Brain pericyte (primary cell): ENCODE data around the gene SYAP1.
A peak's percentile ranks its signal among the peaks of the same experiment; 100 is the strongest.
"Not testable (repeated sequence)": the region's sequence is repeated elsewhere in the genome, so short reads cannot be mapped to it uniquely, and the experiment has no call there.

Experiments used
- DNase-seq: peaks from one replicate; pipeline ENCODE4 v3.0.0-alpha.2; 2012; ENCODE audit warnings: low read depth, low spot score

Gene SYAP1

GRCh38 chrX:16722481-16722880, 3.1 kb downstream of the SYAP1 start:
- DNase-seq = no peak

- no peak for DNase-seq
These were observed 5.7 kb downstream of the SYAP1 start for GRCh38 chrX:16725072-16725471.

DNA sequence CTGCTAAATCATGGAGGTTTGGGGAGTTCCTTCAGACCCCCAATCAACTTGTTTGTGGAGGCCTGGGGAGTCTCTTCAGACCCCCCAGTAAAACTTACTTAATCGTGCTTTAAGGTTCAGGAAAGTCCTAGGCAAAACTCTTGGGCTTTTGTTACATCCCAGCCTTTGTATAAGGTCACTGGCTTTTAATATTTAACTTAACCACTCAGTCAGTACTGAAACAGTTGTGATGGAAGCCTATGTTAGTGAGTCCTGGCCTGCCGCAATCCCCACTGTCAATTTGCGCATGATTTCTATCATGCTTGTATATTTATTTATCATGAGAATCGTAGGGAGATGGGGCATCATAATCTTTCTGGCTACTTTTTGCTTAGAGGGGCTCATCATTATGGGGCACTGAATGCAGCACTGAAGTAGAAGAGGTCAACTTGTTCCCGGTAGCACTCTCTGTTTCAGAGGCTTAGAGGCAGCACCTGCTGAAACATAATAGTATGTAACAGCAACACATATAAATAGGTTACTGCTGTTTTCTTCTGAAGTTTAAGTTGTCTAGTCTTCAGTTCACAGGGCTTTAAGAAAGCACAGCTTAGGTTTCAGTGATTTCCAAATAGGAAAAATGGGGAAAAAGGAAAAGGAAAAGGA, 7.1 kb downstream of the SYAP1 start:
- not testable (repeated sequence) for DNase-seq

DNA sequence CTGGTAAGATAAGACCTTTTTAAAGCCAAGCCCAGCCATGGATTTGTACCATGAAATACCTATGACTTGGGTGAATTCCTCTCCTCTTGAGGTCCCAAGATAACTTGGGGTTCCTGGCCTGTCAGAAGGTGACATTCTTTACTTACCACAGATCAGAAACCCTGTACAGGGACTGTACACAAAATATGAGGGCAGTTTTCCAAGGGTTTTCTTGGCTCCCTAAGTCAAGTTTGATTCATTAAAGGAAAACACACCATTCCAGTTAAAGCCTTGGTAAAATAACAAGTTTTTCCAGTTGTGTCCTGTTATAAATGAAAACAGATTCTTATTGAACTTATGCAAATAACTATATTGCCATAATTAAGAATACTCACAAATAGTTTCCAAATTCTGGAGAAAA, 8.2 kb downstream of the SYAP1 start:
- DNase-seq = no peak

GRCh38 chrX:16730450-16730849, 11.0 kb downstream of the SYAP1 start:
- DNase-seq = no peak

GRCh38 chrX:16733013-16733412, 13.6 kb downstream of the SYAP1 start:
- no peak for DNase-seq

- no peak for DNase-seq
These were observed 17.6 kb downstream of the SYAP1 start for GRCh38 chrX:16737024-16737423.

DNA sequence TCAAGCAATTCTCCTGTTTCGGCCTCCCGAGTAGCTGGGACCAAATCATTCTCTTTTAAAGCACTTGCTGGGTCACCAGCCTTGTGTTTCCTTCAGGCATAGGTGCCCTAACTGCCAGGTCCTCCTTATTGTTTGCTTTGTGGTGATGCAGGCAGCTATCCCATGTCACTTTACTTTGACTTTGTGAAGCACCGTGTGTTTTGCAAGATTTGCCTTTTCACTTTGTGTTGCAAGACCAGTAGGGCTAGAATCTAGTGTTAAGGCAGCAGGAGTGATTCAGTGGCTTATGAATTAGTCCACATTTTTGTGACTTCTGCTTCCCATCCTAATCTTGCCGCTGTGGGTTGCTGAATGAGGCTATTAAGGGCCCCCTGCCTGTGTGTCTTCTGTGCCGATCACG, 20.2 kb downstream of the SYAP1 start:
- no peak for DNase-seq

DNA sequence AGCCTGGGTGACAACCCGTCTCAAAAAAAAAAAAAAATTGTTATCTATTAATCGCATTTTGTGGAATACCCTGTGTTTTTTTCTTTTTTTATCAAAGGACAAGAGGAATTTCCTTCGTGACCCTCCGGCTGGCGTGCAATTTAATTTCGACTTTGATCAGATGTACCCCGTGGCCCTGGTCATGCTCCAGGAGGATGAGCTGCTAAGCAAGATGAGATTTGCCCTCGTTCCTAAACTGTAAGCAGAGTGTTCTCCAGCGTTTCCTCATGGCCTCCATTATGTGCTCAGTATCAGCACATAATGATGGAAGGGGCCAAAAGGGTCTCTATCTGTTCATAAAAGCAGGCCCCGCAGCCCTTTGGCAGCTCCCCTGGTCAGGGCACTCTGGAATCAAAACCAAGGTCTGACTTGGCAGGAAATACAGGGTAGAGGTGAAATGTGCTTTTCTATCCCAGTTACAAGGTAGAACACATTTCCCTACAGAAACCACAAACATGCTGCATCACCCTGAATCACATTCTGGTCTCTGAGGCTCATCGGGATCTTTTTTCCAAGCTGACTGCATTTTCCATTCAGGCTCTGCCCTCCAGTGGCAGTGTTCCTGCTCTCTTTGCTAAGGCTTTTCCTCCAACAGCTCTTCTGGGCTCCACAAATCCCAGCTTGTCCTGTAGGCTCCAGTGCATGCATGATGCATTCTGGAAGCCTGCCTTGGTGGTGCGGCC, 24.4 kb downstream of the SYAP1 start:
- no peak for DNase-seq

DNA sequence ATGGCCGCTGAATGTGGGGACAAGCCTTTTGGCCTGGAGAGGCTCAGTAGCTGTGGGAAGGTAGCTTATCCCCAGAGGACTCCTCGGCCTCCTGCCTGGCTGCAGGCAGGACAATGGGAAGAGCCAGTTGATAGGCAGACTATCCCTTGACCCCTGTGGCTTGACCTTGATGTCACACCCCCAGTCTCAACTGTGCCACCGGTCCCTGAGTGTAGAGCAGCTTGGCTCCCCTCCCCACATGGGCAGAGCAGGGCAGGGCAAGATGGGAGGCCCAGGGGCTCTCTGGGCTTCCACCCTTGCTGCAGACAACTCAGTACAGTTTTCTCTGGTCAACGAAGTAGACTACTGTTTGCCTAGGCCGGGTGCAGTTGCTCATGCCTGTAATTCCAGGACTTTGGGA, 25.7 kb downstream of the SYAP1 start:
- DNase-seq = no peak

GRCh38 chrX:16745659-16746058, 26.2 kb downstream of the SYAP1 start:
- no peak for DNase-seq

- DNase-seq = no peak
These were observed 29.0 kb downstream of the SYAP1 start for GRCh38 chrX:16748425-16748824.

DNA sequence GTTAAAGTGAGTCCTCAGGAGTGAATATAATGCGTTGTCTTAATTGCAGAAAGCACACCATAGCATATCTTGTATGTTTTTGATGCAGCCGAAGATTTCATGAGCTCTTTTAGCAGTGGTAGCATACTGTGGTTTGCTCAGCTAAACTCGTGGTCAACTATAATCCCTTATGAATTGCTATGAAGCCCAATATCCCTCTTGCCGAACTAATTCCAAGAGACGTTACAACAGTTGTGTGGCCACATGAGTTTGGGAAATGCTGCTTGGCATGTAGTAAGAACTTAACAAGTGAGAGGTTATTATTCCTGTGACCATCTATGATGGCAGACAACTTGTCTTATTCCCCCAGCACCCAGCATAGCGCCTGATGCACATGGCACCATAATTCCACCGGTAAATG, 30.7 kb downstream of the SYAP1 start:
- DNase-seq = no peak

- DNase-seq = no peak
These were observed 34.6 kb downstream of the SYAP1 start for GRCh38 chrX:16754019-16754418.

DNA sequence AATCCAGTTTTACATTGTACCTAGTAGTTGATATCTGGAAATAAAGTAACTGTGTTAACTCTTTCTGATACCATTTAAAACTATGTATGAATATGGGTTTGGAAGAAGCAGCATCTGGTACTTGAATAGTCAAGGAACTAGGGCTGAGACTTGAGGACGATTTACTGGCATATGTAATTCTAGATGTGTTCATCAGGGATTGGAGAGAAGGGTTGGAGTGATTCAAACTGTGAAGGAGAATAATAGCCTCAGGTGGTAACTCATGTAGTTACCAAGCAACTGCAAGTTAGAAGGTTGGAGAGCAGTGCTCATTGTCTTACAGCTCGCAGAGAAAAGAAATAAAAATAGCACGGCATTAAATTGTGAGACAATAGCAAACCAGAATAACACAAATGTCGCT, 37.3 kb downstream of the SYAP1 start:
- no peak for DNase-seq

GRCh38 chrX:16761500-16761899, 42.1 kb downstream of the SYAP1 start:
- not testable (repeated sequence) for DNase-seq

DNA sequence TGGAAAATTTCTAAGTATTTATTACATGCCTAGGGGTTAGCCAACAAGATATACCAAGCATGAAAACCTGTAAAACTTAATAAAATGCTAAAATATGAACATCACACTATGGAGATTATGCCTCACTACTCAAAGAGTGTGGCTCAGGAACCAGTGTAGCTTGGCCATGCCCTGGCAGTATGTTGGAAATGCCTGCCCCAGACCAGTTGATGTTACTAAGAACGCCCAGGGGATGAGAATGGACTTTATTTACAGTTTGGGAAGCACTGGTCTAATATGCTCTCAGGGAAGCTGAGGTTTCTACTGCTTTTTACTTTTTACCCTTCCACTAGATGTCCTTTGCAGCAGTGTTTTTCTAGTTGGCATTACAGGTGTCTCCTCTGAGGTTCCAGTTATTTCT, 43.2 kb downstream of the SYAP1 start:
- DNase-seq = no peak

DNA sequence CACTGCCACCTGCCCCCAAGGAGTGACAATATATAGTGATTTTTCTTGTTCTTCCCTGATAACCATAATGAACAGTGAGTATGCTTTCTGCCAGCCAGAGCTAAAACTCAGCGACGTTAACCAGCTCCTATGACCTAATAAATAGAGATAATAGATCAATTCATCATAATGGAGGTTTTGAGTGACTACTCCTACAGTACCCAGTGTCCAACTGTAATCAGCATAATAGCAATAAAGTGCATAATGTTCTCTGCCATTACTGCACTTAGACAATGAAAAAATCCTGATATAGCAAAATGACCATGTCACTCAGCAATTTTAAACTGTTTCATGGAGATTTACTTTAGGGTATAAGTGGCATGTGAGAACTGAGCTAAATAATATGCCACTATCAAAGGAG, 46.2 kb downstream of the SYAP1 start:
- DNase-seq = no peak

GRCh38 chrX:16770970-16771482, 51.6 kb downstream of the SYAP1 start:
- DNase-seq = no peak

DNA sequence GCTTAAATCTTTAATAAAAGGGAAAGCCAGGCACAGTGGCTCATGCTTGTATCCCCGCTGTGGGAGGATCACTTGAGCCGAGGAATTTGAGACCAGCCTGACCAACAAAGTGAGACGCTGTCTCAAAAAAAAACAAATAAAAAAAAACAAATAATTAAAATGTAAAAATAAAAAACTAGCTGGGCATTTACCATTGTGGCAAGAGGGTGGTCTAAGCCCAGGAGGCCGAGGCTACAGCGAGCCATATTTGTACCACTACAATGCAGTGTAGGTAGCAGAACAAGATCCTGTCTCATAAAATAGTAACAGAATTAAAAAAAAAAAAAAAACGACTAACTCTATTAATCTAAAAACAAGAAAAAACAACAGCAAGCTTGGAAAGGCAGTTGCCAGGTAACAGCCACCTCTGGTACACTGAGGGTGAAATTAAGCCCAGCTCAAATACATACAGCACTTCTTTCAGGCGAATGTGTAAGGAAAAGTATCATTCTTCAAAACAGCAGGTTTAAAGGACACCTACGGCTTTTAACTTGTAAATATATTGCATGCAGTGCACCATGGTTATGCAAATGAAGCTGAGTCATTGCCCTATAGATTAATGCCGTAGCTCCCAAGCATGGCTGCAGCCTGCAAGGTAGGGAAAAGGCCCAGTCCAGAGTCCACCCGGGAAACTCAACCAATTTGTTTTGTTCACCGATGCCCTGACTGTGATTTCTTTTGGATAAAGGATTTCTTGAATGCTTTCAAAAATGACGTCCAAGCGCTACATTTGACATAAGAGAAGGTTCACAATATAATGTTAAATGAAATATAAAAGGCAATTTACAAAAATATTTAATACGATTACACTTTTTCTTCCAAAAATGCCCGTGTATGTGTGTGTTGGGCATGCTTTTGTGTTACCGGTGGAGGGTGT, 52.3 kb downstream of the SYAP1 start:
- peak; percentile 24 for DNase-seq

DNA sequence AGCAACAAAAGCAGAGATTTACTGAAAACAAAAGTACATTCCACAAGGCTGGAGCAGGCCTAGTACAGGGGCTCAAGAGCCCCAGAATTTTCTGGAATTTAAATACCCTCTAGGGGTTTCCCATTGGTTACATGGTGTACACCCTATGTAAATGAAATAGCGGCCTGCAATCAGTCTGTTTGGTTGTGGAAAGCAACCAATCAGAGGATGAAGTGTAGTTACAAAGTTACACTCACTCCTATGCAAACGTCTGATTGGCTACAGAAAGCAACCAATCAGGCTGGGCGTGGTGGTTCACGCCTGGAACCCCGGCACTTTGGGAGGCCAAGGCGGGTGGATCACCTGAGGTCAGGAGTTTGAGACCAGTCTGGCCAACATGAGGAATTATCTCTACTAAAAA, 53.0 kb downstream of the SYAP1 start:
- DNase-seq = no peak

GRCh38 chrX:16774746-16775145, 55.3 kb downstream of the SYAP1 start:
- DNase-seq = no peak
